ENCODE data around the gene LRRFIP1.
"Not testable (repeated sequence)": the region's sequence is repeated elsewhere in the genome, so short reads cannot be mapped to it uniquely, and the experiment has no call there.

The LRRFIP1 gene

DNA sequence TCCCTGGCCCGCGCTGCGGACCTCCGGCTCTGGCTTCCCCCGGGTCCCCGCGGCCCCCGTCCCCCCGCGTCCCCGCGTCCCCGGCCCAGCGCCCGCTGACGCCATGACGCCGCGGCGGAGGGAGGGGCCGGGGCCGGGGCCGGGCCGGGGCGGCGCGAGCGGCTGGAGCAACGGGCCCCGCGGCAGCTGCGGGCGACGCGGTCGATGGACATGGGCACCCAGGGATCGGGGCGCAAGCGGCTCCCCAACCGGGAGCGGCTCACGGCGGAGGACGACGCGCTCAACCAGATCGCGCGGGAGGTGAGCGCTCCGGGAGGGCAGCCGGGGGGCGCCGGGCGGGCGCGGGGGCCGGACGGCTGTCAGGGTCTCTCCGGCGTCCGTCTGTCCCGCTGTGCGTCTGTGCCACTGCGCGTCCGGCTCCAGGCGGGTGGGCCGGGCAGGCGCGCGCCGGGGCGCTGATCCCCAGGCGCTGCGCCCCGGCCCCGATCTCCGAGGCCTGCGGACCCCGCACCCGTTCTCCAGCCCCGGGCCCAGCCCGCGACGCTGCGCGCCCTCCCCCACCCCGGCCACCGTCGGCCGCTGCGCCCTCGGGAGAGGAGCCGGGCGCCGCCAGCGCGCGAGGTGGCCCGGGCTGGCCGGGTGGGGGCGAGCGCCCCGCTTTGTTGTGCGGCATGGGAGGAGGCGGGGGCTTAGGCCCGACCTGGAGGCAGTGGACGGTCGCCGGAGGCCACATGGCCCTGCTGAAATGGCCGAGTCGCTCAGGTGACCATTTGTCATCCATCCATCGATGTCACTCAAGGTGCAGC is at the start of gene LRRFIP1:
TSS of gene LRRFIP1 (plus strand) at position 147 of the 806 bp plus-strand sequence. CDS start at position 205, 58 bp downstream.
- no peak for DNase-seq

- no peak for DNase-seq
Observed at GRCh38 chr2:237577956-237578870, 49.2 kb upstream of the LRRFIP1 start.

DNA sequence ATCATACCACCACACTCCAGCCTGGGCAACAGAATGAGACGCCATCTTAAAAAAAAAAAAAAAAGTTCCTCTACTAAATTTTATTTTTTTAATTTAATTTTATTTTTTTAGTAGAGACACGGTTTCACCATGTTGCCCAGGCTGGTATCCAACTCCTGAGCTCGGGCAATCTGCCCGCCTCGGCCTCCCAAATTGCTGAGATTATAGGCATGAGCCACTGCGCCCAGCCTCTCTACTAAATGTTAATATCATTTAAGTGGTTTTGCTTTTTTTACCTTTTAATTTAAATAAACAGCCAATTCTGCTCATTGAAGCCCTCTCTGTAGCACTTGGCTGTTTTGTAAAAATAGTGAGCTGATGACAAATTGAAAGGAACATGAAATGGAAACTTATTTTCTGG is 46.1 kb upstream of the LRRFIP1 start:
- DNase-seq, result no peak

GRCh38 chr2:237581751-237582746 is 45.3 kb upstream of the LRRFIP1 start:
- peak; percentile 67 for DNase-seq

DNA sequence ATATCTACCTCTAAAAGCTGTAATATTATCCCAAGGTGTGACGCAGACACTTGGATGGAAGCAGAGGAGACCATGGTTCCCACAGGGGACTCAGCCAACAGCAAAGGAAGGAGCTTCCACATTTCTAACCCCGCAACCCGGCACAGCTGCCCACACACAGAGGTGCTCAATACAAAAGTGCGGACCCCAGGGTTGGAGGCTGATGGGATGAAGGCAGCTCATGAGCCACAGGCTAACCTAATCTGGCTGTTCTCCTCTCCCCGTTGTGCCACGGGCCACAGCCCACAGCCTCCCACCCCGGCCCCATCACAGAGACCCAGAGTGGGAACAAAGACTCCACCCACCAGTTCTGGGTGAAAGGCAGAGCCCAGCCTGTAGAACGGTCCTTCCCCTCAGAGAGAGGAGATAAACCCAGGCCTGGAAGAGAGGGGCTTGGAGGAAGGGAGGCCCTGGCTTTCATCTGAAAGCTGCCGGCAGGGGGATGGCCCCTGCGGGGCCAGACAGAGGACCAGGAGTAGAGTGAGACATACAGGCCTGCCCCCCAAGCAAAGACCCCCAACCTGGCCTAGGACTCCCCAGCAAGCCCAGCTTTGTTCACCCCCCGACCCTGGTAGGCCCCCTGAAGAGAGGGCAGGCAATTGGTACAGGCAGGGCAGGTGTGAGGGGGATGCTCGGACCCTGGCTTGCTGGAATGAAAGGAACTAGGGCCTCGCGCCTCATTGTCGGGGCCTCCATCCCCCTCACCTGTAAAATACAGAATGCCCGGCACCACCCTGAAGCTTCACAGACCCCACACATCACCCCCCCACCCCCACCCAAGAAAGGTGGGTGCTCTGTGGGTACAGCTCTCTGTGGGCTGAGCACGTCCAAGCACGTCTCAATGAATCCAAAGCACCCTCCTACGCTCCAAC is 43.7 kb upstream of the LRRFIP1 start:
- no peak for DNase-seq

DNA sequence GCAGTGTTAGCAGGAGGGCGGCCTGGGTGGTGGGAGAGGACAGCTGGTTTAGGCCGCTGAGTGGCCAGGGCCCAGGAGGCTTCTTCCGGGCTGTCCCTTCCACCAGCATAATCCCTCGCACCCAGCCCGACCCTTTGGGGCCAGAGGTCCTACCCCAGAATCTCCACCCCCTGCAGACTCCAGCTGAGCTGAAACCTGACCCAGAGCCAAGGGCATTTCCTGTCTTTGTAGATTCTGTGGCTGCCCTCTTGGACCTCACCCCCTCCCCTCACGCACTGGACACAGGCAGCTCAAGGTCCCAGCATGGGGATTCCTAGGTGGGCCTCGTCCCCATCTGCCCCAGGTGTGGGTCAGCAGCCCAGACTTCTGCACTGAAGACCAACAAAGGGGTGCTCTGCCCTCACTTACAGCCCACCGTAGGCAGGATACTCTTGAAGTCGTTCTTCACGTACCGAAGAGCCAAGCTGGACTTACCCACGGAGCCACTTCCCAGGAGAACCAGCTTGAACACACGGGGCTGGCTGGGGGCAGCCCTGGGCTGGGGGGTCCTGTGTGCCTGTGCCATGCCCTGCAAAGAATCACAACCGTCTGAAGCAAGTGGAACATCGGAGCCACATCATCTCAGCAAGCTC is 41.7 kb upstream of the LRRFIP1 start:
- no peak for DNase-seq

- DNase-seq, result no peak
Observed at GRCh38 chr2:237588044-237588696, 39.2 kb upstream of the LRRFIP1 start.

DNA sequence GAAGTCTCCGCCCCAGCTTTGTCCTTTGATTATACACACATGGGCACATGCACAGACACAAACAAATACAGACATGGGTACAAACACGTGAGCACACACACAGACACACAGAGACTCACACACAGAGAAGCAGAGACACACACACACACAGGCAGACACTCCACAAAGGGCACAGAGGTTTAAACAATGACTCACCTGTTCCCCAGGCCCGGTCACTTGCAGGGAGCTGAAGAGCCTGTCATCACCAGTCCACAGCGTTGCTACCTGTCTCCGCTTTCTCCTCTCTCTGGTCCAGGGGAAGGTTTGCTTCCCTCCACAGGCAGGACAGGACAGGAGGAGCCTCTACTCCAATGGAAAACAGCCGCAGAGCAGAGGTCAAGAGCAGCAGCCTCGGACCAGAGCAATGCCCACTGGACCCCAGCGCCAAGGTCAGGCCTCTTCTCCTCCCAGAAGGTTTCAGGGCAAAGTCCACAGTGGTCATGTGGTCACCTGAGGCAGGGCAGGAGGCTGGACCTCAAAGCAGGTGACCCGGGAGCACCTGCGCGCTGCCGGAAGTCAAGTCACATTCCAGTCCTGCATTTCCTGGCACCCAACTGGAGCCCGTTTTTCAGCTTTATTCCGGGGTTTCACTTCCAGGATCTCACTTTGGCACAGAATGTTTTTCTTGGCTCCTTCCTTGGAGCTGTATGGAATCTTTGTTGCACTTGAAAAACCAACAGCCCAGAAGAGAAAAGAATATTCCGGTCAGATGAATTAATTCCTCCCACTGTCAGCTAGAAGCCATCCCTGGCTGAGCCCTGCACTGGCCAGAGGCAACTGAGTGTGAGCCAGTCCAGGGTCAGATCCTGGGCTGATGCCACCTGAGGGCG is 36.9 kb upstream of the LRRFIP1 start, which contains the start of gene RAB17:
TSS of gene RAB17 (minus strand) at position 463 of the 869 bp plus-strand sequence. CDS start 4,580 bp downstream, outside the sequence.
- DNase-seq, result no peak

- no peak for DNase-seq
Observed at GRCh38 chr2:237591141-237591881, 36.1 kb upstream of the LRRFIP1 start.

DNA sequence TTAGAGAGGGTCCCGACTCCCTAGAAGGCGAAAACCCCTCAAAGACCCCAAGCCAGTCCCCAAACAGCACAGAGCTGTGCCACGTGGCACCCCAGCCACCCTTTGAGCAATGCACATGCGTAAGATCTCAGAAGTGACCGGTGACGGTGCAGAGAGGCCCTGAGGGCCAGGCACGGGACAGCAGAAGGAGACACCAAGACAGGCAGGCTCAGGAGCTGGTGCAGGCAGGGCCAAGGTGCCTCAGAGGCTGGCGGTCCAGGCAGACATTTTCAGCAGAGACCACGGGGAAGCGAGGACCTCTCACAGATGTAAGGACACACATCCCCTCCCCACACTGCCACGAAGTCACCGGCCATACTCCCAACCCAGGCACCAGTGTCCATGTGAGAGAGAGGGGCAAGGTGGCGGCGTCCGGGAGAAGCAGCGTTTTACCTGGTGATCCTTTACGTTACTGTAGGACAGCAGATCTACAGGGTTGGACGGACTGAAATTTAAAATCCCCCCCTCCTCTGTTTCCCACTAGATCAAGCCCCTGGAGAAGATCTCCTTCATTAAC is 34.9 kb upstream of the LRRFIP1 start:
- DNase-seq, result no peak

DNA sequence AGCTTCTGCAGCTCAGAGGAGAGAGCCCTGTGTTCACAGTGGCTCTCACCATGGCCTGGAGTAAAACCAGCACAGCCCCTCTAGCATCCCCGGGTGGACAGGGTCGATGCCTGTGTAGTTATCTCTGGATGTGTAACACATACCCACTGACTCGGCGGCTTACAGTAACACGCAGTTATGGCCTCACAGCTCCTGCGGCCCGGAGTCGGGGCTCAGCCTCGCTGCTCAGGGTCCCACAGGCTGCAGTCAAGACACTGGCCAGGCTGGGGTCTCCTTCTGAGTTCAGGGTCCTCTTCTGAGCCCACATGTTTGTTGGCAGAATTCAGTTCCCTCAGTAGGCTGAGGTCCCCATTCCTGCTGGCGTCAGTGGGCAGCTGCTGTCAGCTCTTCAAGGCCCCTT is 34.4 kb upstream of the LRRFIP1 start:
- no peak for DNase-seq

DNA sequence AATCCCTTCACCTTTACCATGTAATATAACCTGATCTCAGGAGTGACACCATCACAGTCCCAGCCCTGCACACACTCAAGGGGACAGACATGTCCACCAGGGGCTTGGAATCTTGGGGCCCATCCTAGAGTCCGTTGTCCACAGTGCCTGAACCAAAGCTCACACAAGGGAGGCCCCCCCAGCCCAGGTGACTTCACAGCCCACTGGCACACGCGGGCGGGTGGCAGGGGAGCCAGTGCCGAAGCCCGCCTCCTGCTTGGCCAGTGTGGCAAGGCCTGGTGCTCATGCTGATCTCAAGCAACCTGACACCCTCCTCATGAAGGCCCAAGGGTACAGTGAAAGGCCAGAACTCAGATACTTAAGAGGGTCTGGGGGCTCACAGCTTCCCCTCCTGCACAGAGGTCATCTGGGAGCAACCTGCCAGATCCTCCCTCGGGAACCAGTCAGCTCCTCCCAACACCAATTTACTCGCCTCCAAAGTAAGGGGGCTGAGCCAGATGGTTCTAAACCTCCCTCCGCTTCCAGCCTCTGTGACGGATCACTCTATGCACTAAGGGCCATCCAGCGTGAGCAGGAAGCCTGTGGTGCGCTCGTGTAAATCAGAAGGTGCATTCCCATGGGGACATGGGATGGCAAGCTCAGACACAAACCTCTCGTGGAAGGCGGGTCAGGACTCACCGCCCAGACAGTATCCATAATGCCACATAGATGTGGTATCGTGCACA is 33.6 kb upstream of the LRRFIP1 start:
- no peak for DNase-seq

- no peak for DNase-seq
Observed at GRCh38 chr2:237594514-237594871, 32.9 kb upstream of the LRRFIP1 start.

- DNase-seq, result not testable (repeated sequence)
Observed at GRCh38 chr2:237595829-237596519, 31.4 kb upstream of the LRRFIP1 start.

DNA sequence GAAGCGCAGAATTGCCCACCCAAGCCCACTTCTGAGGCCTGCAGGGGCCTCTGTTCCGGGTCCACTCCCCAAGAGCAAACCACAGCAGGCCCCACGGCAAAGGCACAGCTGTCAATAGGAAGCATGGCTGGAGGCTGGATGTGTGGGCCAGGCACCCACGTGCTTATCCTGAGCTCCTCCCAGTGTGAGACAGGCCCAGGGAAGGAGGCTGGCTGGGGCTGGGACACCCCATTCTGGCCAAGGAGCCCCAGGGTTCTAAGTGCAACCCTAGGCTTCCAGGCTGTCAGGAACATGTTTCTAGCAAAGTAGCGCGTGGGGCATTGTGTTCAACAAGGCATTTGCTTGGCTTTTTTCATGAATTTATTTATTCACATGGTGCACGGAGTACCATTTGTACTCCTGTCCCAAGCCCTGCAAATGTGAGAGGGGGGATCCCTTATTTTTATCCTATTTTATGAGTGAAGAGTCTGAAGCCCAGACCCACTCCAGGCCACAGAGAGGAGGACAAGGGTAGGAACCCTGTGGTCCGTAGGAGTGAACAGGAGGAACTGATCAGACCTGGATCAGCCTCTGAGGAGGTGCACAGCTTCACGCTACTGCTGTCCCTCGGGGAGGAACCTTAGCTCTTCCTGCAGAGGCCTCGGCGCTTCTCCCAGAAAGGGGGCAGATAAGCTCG is 30.7 kb upstream of the LRRFIP1 start:
- no peak for DNase-seq

Measured in activated CD4-positive, alpha-beta T cell treated with anti-CD3 and anti-CD28 coated beads, Interleukin-2, amount 50 U/mL, for 16 hours (primary cell).